ENCODE data around the gene RAPGEF1.

DNA sequence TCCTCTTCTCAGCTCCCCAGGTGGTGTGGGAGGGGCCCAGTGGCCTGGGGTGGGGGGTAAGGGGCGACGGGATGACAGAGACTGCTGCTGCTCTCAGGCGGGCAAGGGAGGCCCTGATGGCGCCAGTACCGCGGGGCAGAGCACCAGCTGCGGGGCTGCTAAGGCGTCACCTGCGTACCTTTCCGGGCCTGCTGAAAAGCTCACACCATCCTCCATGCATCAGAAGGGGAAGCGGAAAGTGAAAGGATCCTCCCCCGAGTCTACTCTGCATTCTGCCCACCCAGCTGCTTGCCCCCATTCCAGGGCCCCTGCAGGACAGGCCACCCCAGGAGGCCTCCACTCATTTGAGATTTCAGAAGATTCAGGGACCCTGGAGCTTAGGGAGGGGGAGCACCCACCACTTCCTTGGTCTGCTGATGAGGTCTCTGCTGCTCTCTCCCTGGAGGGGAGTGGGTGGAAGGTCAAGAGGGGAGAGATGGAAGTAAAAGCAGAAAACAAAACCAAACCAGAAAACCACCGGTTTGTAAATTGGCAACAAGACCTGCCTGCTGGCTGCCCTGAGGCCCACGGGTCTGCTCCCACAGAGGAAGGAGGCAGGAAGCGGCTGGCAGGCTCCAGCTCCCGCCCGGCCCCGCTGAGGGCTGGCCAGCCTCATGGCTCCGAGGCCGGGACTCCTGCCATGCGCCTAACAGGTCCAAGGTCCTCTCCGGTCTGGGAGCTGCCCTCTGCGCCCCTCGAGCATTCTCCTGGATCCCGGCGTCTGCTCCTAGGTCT, 161.0 kb downstream of the RAPGEF1 start:
- TF ChIP-seq, protein P1, sequence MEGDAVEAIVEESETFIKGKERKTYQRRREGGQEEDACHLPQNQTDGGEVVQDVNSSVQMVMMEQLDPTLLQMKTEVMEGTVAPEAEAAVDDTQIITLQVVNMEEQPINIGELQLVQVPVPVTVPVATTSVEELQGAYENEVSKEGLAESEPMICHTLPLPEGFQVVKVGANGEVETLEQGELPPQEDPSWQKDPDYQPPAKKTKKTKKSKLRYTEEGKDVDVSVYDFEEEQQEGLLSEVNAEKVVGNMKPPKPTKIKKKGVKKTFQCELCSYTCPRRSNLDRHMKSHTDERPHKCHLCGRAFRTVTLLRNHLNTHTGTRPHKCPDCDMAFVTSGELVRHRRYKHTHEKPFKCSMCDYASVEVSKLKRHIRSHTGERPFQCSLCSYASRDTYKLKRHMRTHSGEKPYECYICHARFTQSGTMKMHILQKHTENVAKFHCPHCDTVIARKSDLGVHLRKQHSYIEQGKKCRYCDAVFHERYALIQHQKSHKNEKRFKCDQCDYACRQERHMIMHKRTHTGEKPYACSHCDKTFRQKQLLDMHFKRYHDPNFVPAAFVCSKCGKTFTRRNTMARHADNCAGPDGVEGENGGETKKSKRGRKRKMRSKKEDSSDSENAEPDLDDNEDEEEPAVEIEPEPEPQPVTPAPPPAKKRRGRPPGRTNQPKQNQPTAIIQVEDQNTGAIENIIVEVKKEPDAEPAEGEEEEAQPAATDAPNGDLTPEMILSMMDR (IDR thresholded peaks at IDR 0.05) = no peak
- TF ChIP-seq POLR2A (IDR thresholded peaks at IDR 0.05) (no peak), EP300 (IDR thresholded peaks at IDR 0.05) (no peak)

All from ovary (tissue), 3 donors.